Right renal cortex interstitium (tissue), 3 donors: Measurements from ENCODE around the gene RINT1. TPM values are rescaled to one million over a fixed set of nuclear protein-coding genes. Genes with fewer than 3 reads are reported as not detected.
"Not testable (repeated sequence)": the region's sequence is repeated elsewhere in the genome, so short reads cannot be mapped to it uniquely, and the experiment has no call there.

ENCODE experiments used
- DNase-seq, 3 donors: peaks; one replicate each; pipeline ENCODE4 v3.0.0-alpha.2; 2013; ENCODE audit warnings: low read depth in 3 of 3, low spot score in 2 of 3
- polyA plus RNA-seq, 3 donors: library from polyadenylated mRNA; unstranded; fragments of 120-200 nt; gene quantifications; one replicate each; pipeline ENCODE4 v1.2.1, GENCODE V29; 2013; ENCODE audit not compliant: insufficient read length in 3 of 3

RINT1 gene
- polyA plus RNA-seq, result 10 to 100 TPM; 22.1 to 22.6 (median 22.2) TPM

DNA sequence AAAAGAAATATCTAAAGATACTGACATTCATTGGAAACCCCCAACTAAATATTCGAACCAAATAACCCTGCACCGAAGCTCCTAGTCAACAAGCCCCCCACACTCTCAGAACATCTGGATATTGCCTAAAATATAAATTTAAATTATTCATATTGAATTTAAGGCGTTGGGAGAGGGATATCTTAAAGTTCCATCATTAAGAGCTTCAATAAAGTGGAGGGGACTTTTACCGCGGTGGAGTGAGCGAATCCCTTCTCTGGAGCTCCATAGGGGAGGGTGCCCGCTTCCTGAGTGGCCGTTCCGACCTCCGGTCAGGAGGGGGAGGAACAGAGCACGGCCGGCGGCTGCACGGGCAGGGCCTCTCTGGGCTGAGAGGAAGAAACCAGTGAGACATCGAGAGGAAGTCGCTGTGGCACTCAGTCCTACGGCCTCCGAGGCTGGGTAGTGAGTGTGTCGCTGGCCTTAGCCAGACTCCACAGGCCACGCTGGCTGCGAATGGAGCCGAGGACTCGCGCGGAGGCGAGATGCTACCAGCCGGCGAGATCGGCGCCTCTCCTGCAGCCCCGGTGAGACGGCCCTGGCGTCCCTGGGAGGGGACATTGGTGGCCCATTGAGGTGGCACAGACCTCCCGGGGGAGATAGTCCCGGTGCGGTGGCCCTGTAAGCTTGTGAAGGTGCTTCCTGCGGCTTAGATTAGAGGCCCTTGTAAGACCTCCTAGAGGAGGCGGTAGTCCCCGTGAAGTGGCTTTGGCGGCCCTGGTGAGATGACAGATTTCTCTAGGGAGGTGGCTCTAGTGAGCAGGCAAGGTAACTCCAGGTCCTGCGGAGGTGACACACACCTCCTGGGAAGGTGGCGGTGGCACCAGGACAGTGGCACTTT, at the start of gene RINT1:
TSS of gene RINT1 (plus strand) at position 410 of the 880 bp plus-strand sequence. CDS start at position 525, 115 bp downstream.
- DNase-seq, result peak; percentile 72 to 84 (median 81)

DNA sequence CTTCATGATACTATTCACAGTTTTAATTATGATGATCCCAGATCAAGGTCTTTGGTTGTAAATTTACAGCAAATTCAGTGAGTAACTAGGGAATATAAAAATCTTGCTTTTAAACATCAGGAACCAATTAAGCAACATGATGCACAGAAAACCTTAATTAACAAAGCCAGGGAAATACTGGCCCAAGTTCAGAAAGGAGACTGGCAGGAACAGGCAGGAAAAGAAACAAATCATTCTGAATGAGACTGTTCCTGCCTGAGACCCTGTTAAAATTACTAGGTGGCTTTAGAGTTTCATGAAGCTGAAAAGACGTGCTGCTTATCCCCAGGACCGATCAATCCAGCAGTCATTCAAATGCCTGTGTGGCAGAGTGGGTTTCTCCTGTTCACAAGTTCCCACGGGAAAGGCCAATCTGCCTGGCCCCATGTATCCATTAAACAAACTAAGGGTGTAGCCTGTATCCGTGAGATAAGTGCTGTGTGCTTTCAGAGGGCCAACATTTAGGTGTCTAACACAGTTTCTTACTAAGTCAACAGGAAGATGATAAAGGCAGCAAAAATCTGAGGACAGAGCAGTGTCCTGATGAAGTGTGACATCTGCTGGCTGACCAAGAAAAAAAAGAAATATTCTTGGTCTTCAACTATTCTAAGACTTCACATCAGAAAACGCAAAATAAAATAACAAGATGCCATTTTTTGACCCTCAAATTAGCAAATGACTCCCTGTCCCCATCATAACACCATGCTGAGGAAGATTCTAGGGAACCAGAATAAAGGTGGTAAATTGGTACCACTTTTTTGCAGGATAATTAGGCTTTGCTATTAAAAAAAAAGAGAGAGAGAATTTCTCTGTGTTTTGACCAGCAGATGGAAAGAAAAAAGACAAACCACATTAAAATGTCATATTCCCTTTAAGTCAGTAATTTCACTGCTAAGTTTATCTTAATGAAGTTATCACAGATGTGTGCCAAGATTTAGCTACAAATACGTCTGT, 44.1 kb upstream of the RINT1 start:
- peak in 1 of 3 donors; percentile 10 for DNase-seq

DNA sequence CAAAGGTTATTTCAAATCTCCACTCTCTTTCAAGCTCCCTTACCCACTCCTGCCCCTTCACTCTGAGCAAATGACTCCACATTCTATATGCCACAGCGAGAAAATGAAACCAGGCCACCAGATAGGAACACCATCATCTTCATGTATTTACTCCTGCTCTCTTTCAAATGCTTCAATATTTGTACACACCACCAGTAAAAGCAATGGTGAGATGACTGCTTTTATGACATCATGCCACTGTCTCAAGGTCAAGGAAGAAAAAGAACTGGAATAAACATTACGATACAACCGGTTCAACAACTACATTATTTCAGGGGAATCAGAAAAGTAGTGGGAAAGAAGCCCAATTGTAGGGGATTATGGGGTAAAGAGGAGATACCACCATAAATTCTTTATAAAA, 42.6 kb upstream of the RINT1 start:
- DNase-seq, result no peak

DNA sequence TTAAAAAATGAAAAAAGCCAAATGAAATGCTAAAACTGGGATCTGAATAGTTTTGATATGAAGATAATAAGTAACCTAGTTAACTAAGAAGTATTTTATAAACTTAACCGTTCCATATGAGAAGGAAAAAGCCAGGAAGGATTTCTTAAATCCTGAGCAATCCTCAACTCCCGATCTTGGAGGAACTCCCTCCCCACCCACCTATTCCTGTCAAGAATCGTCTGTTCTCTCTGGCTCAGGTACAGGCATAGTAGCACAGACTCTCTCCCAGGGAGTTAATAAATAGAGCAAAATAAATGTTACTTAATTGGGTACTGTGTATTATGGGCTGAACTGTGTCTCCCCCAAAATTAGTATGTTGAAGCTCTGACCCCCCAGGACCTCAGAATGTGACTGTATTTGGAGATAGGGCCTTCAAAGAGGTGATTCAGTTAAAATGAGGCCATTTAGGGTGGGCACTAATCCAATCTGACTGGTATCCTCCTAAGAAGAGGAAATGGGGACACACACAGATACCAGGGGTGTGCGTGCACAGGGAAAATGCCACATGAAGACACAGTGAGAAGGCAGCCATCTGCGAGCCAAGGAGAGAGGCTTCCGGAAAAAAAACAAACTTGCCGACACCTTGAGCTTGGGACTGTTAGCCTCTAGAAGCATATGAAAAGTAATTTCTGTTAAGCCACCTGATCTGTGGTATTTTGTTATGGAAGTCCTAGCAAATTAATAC, 38.6 kb upstream of the RINT1 start:
- no peak for DNase-seq

DNA sequence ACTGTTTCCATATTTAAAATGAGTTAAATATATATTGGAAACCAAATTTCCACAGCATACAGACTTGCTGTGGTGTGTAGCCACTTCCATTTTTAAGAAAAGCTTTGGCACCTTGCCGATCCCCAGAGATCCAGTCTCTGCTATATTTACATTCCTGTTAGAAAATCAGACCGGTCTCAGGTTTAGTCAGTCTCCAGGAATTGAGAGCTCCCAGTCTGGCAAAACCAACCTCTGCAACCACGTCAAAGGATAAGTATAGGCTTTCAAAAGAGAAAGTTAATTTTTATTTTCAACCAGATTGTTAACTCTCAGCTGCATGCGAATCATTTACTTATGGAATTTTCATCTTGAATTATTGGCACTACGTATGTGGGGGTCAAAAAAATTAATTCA, 38.1 kb upstream of the RINT1 start:
- no peak for DNase-seq

DNA sequence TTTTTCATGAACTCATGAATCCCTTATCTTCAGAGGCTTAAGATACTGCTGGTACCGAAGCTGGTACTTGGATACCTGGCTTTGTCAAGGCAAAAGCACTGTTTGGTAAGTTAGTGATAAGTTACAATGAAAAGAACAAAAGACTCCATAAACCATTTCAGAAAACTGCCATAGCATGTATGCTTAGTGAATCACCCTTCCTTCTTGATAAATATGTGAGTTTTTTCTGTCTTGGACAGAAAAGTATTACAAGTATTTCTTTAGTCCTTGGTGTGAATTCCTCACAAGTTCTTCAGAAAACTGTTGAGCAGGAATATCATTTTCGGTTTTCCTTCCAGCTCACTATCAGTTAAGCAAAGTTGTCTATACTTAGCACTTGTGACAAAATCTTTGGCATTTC, 35.5 kb upstream of the RINT1 start:
- no peak for DNase-seq

DNA sequence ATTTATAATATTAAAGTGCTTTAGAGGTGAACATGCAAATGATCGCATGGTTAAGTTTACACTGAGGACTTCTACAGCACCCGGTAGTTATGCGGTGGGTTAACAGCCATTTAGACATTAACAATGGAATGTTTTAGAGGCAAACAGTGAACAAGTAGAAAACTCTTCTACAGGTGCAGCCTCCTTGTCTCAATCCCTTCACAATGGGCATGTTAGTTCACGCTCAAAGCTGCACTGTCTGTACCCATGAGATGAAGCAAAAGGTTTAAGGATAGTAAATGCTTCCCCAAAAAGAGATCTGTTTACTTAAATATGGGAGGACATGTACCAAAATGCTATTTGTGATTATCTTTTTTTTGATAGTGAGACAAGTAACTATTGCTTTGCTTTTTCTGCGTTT, 35.0 kb upstream of the RINT1 start:
- no peak for DNase-seq

DNA sequence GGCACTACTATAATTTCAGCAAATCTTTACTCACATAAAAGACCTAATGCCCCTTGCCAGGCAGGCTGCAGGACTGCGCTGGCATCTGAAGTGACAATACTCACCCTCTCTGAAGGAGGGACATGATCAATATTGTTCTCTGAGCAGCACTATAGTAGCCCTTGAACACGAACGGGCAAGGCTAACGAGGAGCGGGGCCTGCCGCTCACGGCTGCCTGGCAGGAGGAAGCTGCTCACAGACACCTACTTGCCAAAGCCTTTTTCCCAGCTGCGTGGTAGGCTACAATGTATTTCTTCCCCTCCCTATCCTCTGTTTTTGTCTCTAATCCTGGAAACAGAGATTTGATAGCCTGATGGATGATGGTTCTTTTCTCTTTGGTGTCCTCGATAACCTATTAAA, 29.8 kb upstream of the RINT1 start:
- DNase-seq, result no peak

DNA sequence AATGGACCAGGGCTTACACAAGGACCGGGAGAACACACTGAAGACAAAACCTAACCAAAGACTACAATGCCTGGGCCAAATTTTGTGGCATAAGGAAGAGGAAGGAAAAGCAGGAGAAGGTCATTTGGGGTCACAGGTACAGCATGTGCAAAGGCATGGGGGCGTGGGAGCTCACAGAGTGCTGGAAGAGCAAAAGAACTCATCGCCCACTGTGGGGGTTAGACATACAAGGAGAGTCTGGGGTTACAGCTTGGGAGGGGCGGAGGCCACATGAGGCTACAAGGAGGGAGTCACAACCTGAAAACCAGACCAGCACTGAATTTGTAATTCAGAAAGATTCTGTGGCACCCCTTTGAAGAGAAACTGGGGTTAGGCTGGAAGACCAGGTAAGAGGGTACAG, 19.6 kb upstream of the RINT1 start:
- no peak for DNase-seq

DNA sequence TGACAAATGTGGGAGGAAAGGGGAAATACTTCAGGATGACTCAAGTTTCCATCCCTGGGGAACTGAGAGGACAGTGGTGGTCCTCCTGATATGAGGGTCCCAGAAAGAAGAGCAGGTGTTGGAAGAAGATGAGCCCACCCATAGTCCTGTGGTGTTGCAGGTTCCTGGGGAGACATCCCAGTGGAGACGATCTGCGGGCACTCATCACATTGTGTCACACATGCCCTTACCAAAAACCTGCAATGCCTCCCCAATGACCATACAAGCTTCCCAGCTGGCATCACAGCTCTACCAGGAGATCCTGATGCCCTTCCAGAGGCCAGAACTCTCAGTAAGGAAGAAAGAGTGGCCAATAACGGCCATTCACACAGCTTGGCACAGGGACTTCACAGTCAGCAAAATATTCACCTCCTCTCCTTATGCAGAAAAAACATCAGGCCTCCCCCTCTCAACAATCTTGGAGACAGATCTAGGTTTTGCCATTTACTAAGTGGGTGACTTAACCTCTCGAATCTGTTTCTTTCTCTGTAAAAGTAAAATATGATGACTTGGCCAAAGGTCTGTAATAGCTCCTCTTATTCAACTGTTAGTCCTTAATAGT, 19.0 kb upstream of the RINT1 start:
- no peak for DNase-seq

DNA sequence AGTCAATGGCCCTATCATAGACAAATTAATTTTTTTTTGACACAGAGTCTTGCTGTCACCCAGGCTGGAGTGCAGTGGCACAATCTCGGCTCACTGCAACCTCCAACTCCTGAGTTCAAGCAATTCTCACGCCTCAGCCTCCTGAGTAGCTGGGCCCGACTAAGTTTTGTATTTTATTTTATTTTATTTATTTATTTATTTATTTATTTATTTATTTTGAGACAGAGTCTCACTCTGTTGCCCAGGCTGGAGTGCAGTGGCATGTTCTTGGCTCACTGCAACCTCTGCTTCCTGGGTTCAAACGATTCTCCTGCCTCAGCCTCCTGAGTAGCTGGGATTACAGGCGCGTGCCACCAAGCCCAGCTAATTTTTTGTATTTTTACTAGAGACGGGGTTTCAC, 16.4 kb upstream of the RINT1 start:
- not testable (repeated sequence) for DNase-seq

DNA sequence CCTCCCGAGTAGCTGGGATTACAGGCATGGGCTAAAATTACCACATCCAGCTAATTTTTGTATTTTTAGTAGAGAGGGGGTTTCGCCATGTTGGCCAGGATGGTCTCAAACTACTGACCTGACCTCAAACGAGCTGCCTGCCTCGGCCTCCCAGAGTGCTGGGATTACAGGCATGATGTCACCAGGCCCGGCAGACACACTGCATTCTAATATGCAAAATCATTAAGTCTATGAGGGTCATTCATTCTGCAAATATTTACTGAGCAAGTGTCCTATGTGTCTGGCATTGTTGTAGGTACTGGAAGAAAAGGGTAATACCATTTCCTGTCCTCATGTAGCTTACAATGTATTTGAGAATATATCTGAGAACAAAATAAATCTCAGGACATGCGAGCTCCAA, 12.6 kb upstream of the RINT1 start:
- DNase-seq, result no peak

DNA sequence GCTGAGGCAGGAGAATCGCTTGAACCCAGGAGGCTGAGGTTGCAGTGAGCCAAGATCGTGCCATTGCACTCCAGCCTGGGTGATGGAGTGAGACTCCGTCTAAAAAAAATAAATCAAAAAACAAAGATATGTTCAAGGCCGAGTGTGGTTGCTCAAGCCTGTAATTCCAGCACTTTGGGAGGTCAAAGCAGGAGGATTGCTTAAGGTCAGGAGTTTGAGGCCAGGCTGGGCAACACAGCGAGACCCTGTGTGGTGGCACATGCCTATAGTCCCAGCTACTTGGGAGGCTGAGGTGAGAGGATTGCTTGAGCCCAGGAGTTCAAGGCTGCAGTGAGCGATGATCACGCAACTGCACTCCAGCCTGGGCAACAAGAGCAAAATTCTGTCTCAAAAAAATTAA, 11.4 kb upstream of the RINT1 start:
- DNase-seq, result not testable (repeated sequence)

DNA sequence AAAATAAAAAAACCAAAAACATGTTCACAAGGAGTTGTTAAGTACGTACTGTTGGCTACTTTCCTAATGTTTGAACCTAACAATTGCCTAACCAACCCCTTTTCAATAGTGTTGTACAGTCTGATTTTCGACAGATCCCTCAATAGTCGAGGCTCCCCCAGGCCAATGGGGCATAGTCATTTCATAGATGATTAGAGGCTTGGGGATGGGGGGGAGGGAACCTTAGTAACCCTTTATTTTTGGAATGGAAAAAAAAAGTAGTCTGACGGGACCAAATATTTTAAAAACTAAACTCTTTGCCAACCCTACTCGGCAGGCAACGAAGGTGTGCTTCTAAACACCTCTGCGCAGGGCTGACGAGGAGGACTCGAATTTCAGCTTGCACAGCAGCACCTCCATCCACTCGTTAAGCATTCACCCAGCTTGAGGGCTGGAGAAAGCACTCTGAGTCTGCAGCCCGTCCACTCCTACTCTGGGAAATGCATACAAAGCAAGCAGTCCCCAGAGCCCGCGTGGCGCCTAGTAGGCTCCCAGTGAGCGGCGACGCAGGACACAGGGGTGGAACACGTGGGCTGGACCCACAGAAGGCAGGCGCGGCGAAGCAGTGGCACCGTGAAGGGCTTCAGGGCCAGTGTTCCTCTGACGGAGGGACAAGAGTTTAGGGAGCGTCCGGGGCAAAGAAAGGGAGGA, 10.8 kb upstream of the RINT1 start:
- DNase-seq, result peak; percentile 29 to 55 (median 43)

DNA sequence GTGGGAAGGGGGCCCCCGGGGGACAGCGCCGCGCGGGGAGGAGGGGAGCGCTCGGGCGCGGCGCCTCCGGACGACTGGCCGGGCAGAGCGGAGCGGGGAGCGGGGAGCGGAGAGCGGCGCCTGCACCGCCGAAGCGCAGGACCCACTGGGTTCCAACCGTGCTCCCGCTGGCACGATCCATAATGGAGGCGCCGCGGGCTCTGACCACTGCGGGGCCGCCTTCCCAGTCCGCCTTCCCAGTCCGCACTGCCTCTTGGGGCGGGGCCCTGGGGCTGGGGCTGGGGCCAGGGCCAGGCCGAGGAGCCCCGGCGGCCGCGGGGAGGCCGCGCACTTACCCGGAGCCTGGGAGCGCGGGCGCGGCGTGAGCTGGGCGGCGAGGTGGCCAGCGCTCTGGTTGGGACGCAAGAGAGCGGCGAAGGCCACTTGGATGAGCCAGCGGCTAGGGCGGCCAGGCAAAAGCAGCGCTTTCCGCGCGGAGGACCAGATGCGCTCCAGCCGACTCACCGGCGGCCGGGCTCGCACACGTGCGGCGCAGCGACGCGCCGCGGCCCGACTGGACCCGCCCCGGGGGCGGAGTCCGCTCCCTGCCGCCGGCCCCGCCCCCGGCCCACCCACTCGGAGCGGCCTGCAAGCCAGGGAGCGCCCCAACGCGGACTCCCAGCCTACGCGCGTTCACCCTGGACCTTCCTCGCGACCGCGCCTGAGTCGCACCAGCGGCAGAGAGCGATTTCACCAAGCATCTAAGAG, 10.1 kb upstream of the RINT1 start, which contains the start of gene PUS7:
TSS of gene PUS7 (minus strand) at position 555 of the 747 bp plus-strand sequence. CDS start 13,759 bp downstream, outside the sequence.
- DNase-seq, result peak; percentile 61 to 86 (median 80)

DNA sequence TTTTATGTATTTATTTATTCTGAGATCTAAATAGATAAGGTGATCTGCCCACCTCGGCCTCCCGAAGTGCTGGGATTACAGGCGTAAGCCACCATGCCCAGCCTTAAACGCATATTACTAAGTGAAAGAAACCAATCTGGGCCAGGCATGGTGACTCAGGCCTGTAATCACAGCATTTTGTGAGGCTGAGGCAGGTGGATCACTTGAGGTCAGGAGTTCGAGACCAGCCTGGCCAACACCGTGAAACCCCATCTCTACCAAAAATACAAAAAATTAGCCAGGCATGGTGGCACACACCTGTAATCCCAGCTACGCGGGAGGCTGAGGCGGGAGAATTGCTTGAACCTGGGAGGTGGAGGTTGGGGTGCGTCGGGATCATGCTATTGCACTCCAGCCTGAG, 7.6 kb upstream of the RINT1 start:
- not testable (repeated sequence) for DNase-seq

DNA sequence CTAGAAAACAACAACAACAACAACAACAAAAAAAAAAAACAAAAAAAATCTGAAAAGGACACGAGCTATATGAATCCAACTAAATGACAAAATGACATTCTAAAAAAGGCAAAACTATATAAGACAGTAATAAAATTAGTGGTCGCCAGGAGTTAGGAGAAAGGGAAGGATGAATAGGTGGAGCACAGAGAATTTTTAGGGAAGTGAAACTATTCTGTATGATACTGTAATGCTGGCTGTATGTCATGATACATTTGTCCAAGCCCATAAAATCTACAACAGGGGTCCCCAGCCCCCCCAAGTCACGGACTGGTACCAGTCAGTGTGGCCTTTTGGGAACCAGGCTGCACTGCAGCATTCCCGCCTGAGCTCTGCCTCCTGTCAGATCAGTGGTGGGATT, 7.2 kb upstream of the RINT1 start:
- no peak for DNase-seq

DNA sequence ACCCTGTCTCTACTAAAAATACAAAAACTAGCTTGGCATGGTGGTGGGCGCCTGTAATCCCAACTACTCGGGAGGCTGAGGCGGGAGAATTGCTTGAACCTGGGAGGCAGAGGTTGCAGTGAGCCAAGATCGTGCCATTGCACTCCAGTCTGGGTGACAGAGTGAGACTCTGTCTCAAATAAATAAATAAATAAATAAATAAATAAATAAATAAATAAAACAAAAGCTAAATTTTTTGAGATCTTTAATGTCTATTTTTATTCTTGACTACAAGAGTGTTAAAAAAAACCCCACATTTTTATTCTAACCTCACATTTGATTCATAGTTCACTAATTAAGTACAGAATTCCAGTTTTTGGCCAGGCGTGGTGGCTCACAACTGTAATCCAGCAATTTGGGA, 4.3 kb upstream of the RINT1 start:
- not testable (repeated sequence) for DNase-seq

DNA sequence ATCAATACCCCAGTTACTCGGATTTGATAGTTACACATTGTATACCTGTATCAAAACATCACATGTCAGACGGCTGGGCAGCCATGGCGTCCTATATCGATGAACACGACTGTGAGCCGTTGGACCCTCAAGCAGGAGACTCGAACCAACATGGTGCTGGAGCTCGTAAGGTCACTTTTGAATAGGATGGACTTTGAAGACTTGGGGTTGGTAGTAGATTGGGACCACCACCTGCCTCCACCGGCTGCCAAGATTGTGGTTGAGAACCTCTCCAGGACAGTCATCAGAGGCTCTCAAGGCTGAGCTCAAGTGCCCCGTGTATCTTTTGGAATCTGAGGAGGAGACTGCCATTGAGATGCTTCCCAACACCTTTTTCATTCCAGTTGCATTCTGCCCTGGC, 1.9 kb upstream of the RINT1 start:
- DNase-seq, result no peak
